HepG2 (cell line): Measurements from ENCODE around the gene CES2. TPM values are rescaled to one million over a fixed set of nuclear protein-coding genes. Genes with fewer than 3 reads are reported as not detected.
A peak's percentile ranks its signal among the peaks of the same experiment; 100 is the strongest.

Experiments used
- AKAP8 ChIP-seq: sonication (generic); formaldehyde crosslinking; IDR thresholded peaks from 2 replicates; pipeline ENCODE4 v1.5.1; 2020; ENCODE audit warnings: mild to moderate bottlenecking, missing genetic modification reagents
- ARHGAP35 ChIP-seq: sonication (generic); formaldehyde crosslinking; IDR thresholded peaks from 2 replicates; pipeline ENCODE4 v1.9.0; 2022; ENCODE audit warnings: mild to moderate bottlenecking, inconsistent platforms, moderate library complexity, missing genetic modification reagents, borderline replicate concordance
- CEBPG ChIP-seq: IDR thresholded peaks from 2 replicates; pipeline ENCODE4 v1.6.1; 2016
- CHD4 ChIP-seq: fragments of 200-600 bp; sonication (generic); IDR thresholded peaks from 2 replicates; pipeline ENCODE4 v1.7.0; 2017; ENCODE audit warnings: mild to moderate bottlenecking, low read length, borderline replicate concordance
- ETV5 ChIP-seq: IDR thresholded peaks from 2 replicates; pipeline ENCODE4 v1.6.1; 2018; ENCODE audit warnings: missing biosample characterization, missing genetic modification reagents, inconsistent platforms, borderline replicate concordance
- HMG20B ChIP-seq: conservative IDR thresholded peaks from 2 replicates; pipeline ENCODE4 v1.6.1; 2016; ENCODE audit warnings: missing genetic modification reagents, missing compliant biosample characterization
- JUNB ChIP-seq: sonication (generic); formaldehyde crosslinking; IDR thresholded peaks from 2 replicates; pipeline ENCODE4 v1.8.0; 2022; ENCODE audit warnings: missing genetic modification reagents, mild to moderate bottlenecking, borderline replicate concordance
- MEF2D ChIP-seq: sonication (generic); formaldehyde crosslinking; IDR thresholded peaks from 2 replicates; pipeline ENCODE4 v1.5.1; 2020; ENCODE audit warnings: mild to moderate bottlenecking, missing genetic modification reagents
- MIER3 ChIP-seq: IDR thresholded peaks from 2 replicates; pipeline ENCODE4 v1.6.1; 2016; ENCODE audit warnings: missing compliant biosample characterization, borderline replicate concordance
- MXI1 ChIP-seq: IDR thresholded peaks from 3 replicates; pipeline ENCODE4 v1.6.1; 2012; ENCODE audit warnings: low read depth, low read length, inconsistent platforms, borderline replicate concordance
- NR2F1 ChIP-seq, 2 experiments: fragments of 450-650 bp in 1 of 2; formaldehyde crosslinking in 1 of 2; IDR thresholded peaks; 2 replicates each; pipeline versions ENCODE4 v1.5.0 to v1.6.1; 2016 to 2020; ENCODE audit warnings: mild to moderate bottlenecking in 1 of 2, missing compliant biosample characterization in 1 of 2, missing genetic modification reagents in 1 of 2, moderate library complexity in 1 of 2
- PHF8 ChIP-seq: sonication (generic); formaldehyde crosslinking; IDR thresholded peaks from 2 replicates; pipeline ENCODE4 v1.5.0; 2020; ENCODE audit warnings: missing genetic modification reagents
- SAP130 ChIP-seq: IDR thresholded peaks from 2 replicates; pipeline ENCODE4 v1.6.1; 2016; ENCODE audit warnings: low read depth
- TOE1 ChIP-seq: sonication (generic); formaldehyde crosslinking; IDR thresholded peaks from 2 replicates; pipeline ENCODE4 v1.4.0; 2020; ENCODE audit warnings: mild to moderate bottlenecking, missing genetic modification reagents
- ZBTB7B ChIP-seq: sonication (generic); formaldehyde crosslinking; IDR thresholded peaks from 2 replicates; pipeline ENCODE4 v1.4.0; 2020; ENCODE audit warnings: missing genetic modification reagents
- ZFP36L2 ChIP-seq: sonication (generic); formaldehyde crosslinking; IDR thresholded peaks from 2 replicates; pipeline ENCODE4 v1.4.0; 2020; ENCODE audit warnings: missing genetic modification reagents
- ZFY ChIP-seq: sonication (generic); formaldehyde crosslinking; IDR thresholded peaks from 2 replicates; pipeline ENCODE4 v1.4.0; 2020; ENCODE audit warnings: missing genetic modification reagents
- ZNF547 ChIP-seq: sonication (generic); formaldehyde crosslinking; IDR thresholded peaks from 2 replicates; pipeline ENCODE4 v1.5.1; 2020; ENCODE audit warnings: mild to moderate bottlenecking, missing genetic modification reagents
- polyA plus RNA-seq, 8 experiments: library from polyadenylated mRNA; depleted of rRNA in 3 of 8; stranded (reverse) in 7 of 8; unstranded in 1 of 8; fragments of >200 nt; fragmentation: Illumina TruSeq in 4 of 8; extraction: Trizol in 4 of 8; gene quantifications; 2 replicates each; pipeline versions ENCODE4 v1.2.1 to v1.2.3, GENCODE V29; 2011 to 2016; ENCODE audit warnings: low read depth in 4 of 8, missing spikeins in 1 of 8, mixed read lengths in 1 of 8; ENCODE audit not compliant: insufficient read depth in 1 of 8
- total RNA-seq, 5 experiments: library from RNA; depleted of rRNA; stranded (reverse); fragments of >200 nt; fragmentation: Illumina TruSeq; extraction: Trizol; gene quantifications; 2 replicates each; pipeline ENCODE4 v1.2.3, GENCODE V29; 2016; ENCODE audit warnings: low read depth in 1 of 5
- TF ChIP-seq, protein P1 (sequence below): IDR thresholded peaks from 2 replicates; pipeline ENCODE4 v1.6.1; 2018; ENCODE audit warnings: missing genetic modification reagents
- TF ChIP-seq, protein P2 (sequence below): sonication (generic); formaldehyde crosslinking; IDR thresholded peaks from 2 replicates; pipeline ENCODE4 v1.5.0; 2020; ENCODE audit warnings: mild to moderate bottlenecking, missing genetic modification reagents, moderate library complexity
- TF ChIP-seq, protein P3 (sequence below): sonication (generic); formaldehyde crosslinking; IDR thresholded peaks from 2 replicates; pipeline ENCODE4 v1.4.0; 2020; ENCODE audit warnings: missing genetic modification reagents, borderline replicate concordance
- TF ChIP-seq, protein P4 (sequence below): sonication (generic); formaldehyde crosslinking; IDR thresholded peaks from 2 replicates; pipeline ENCODE4 v1.9.0; 2022; ENCODE audit warnings: low read depth, missing genetic modification reagents

The CES2 gene
- total and polyA plus RNA-seq, 2 of the 13 experiments (the other 11 are each of a cell fraction or from before 2014, with no cell fraction given): 50.6 to 63.8 TPM

DNA sequence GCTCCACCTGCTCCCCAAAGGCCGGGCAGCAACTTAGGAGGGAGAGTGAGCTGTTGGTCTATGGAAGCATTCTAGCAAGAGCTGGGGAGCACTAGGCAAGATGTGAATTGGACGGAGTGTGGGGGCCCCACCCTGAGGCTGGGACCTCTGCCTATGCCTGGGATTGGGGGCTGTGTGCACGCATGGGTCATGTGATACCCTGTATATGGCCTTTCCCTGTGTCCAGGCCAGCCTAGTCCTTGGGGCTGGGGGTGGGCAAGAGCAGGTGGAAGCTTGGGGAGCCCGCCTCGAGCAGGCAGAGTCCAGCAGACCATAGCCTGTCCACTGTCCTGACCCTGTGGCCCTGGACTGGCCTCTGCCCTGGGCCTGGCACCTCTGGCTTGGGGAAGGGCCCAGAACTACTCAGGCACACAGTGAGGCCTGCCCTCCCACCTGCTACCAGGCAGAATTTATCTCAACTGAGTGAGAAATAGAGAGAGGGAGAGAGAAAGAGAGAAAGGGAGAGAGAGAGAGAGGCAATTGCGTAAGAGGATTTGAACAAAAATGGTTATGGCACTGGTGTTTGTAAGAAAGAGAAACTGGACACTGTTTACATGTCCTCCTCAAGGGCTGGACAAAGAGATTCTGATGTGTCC lies 35.9 kb upstream of the CES2 start (continued):
- 0 out of 2 replicates have a peak, but pooled peaks have one; percentile 49 for TF ChIP-seq SAP130 (CRISPR knock-in tag)
- TF ChIP-seq, protein P1, sequence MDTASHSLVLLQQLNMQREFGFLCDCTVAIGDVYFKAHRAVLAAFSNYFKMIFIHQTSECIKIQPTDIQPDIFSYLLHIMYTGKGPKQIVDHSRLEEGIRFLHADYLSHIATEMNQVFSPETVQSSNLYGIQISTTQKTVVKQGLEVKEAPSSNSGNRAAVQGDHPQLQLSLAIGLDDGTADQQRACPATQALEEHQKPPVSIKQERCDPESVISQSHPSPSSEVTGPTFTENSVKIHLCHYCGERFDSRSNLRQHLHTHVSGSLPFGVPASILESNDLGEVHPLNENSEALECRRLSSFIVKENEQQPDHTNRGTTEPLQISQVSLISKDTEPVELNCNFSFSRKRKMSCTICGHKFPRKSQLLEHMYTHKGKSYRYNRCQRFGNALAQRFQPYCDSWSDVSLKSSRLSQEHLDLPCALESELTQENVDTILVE (CRISPR knock-in tag): peak; percentile 55; the same call in 1 of the 2 replicates
- TF ChIP-seq ZNF547 (CRISPR knock-in tag): 0 out of 2 replicates have a peak, but pooled peaks have one; percentile 51
- TF ChIP-seq, protein P2, sequence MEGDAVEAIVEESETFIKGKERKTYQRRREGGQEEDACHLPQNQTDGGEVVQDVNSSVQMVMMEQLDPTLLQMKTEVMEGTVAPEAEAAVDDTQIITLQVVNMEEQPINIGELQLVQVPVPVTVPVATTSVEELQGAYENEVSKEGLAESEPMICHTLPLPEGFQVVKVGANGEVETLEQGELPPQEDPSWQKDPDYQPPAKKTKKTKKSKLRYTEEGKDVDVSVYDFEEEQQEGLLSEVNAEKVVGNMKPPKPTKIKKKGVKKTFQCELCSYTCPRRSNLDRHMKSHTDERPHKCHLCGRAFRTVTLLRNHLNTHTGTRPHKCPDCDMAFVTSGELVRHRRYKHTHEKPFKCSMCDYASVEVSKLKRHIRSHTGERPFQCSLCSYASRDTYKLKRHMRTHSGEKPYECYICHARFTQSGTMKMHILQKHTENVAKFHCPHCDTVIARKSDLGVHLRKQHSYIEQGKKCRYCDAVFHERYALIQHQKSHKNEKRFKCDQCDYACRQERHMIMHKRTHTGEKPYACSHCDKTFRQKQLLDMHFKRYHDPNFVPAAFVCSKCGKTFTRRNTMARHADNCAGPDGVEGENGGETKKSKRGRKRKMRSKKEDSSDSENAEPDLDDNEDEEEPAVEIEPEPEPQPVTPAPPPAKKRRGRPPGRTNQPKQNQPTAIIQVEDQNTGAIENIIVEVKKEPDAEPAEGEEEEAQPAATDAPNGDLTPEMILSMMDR: 0 out of 2 replicates have a peak, but pooled peaks have one; percentile 19
- 0 out of 2 replicates have a peak, but pooled peaks have one; percentile 35 for TF ChIP-seq MEF2D (CRISPR knock-in tag)
- TF ChIP-seq JUNB (CRISPR knock-in tag): no peak
- TF ChIP-seq NR2F1 (CRISPR knock-in tag; IDR thresholded peaks at IDR 0.05): peak; percentile 20 to 35; a peak in 1 of 4 replicates
- no peak for TF ChIP-seq TOE1 (CRISPR knock-in tag)
- TF ChIP-seq ZBTB7B: peak; percentile 30; the same call in 1 of the 2 replicates
- TF ChIP-seq AKAP8: no peak; the same call in 1 of the 2 replicates
- peak; percentile 55 for TF ChIP-seq ZFY (CRISPR knock-in tag)
- no peak for TF ChIP-seq PHF8 (CRISPR knock-in tag)
- TF ChIP-seq ARHGAP35 (CRISPR knock-in tag): 0 out of 2 replicates have a peak, but pooled peaks have one; percentile 42
- no peak for TF ChIP-seq MIER3 (CRISPR knock-in tag)
- TF ChIP-seq MXI1: 0 out of 3 replicates have a peak, but pooled peaks have one; percentile 33
- peak; percentile 89 for TF ChIP-seq CEBPG (CRISPR knock-in tag)
- no peak for TF ChIP-seq ZFP36L2 (CRISPR knock-in tag)
- TF ChIP-seq ETV5 (CRISPR knock-in tag): 0 out of 2 replicates have a peak, but pooled peaks have one; percentile 6
- TF ChIP-seq, protein P3, sequence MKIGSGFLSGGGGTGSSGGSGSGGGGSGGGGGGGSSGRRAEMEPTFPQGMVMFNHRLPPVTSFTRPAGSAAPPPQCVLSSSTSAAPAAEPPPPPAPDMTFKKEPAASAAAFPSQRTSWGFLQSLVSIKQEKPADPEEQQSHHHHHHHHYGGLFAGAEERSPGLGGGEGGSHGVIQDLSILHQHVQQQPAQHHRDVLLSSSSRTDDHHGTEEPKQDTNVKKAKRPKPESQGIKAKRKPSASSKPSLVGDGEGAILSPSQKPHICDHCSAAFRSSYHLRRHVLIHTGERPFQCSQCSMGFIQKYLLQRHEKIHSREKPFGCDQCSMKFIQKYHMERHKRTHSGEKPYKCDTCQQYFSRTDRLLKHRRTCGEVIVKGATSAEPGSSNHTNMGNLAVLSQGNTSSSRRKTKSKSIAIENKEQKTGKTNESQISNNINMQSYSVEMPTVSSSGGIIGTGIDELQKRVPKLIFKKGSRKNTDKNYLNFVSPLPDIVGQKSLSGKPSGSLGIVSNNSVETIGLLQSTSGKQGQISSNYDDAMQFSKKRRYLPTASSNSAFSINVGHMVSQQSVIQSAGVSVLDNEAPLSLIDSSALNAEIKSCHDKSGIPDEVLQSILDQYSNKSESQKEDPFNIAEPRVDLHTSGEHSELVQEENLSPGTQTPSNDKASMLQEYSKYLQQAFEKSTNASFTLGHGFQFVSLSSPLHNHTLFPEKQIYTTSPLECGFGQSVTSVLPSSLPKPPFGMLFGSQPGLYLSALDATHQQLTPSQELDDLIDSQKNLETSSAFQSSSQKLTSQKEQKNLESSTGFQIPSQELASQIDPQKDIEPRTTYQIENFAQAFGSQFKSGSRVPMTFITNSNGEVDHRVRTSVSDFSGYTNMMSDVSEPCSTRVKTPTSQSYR (CRISPR knock-in tag): 0 out of 2 replicates have a peak, but pooled peaks have one; percentile 4
- 0 out of 2 replicates have a peak, but pooled peaks have one; percentile 17 for TF ChIP-seq HMG20B (CRISPR knock-in tag)
- peak; percentile 38; the same call in 1 of the 2 replicates for TF ChIP-seq CHD4
- TF ChIP-seq, protein P4, sequence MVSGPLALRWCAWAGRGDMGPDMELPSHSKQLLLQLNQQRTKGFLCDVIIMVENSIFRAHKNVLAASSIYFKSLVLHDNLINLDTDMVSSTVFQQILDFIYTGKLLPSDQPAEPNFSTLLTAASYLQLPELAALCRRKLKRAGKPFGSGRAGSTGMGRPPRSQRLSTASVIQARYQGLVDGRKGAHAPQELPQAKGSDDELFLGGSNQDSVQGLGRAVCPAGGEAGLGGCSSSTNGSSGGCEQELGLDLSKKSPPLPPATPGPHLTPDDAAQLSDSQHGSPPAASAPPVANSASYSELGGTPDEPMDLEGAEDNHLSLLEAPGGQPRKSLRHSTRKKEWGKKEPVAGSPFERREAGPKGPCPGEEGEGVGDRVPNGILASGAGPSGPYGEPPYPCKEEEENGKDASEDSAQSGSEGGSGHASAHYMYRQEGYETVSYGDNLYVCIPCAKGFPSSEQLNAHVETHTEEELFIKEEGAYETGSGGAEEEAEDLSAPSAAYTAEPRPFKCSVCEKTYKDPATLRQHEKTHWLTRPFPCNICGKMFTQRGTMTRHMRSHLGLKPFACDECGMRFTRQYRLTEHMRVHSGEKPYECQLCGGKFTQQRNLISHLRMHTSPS: peak; percentile 73
